Fibroblast of mammary gland (primary cell): ENCODE results near the gene CES2.
"Not testable (repeated sequence)": the region's sequence is repeated elsewhere in the genome, so short reads cannot be mapped to it uniquely, and the experiment has no call there.

ENCODE experiments used
- DNase-seq: peaks from one replicate; pipeline ENCODE4 v3.0.0-alpha.2; 2010; ENCODE audit warnings: low read depth
- H3K4me3 ChIP-seq: 2 replicates; pipeline ENCODE4 v1.5.1; 2011; ENCODE audit warnings: low read depth, mild to moderate bottlenecking, low read length, moderate library complexity; ENCODE audit not compliant: control insufficient read depth
- TF ChIP-seq, protein P1 (sequence below): conservative IDR thresholded peaks from 2 replicates; pipeline ENCODE4 v1.5.1; 2011; ENCODE audit warnings: low read depth, low read length, inconsistent platforms; ENCODE audit not compliant: control insufficient read depth, insufficient read depth

The CES2 gene

DNA sequence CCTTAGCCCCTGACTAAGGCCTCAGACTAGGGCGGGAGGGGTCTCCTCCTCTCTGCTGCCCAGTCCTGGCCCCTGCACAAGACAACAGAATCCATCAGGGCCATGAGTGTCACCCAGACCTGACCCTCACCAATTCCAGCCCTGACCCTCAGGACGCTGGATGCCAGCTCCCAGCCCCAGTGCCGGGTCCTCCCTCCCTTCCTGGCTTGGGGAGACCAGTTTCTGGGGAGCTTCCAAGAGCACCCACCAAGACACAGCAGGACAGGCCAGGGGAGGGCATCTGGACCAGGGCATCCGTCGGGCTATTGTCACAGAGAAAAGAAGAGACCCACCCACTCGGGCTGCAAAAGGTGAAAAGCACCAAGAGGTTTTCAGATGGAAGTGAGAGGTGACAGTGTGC, 38.4 kb downstream of the CES2 start:
- DNase-seq = no peak
- TF ChIP-seq, protein P1, sequence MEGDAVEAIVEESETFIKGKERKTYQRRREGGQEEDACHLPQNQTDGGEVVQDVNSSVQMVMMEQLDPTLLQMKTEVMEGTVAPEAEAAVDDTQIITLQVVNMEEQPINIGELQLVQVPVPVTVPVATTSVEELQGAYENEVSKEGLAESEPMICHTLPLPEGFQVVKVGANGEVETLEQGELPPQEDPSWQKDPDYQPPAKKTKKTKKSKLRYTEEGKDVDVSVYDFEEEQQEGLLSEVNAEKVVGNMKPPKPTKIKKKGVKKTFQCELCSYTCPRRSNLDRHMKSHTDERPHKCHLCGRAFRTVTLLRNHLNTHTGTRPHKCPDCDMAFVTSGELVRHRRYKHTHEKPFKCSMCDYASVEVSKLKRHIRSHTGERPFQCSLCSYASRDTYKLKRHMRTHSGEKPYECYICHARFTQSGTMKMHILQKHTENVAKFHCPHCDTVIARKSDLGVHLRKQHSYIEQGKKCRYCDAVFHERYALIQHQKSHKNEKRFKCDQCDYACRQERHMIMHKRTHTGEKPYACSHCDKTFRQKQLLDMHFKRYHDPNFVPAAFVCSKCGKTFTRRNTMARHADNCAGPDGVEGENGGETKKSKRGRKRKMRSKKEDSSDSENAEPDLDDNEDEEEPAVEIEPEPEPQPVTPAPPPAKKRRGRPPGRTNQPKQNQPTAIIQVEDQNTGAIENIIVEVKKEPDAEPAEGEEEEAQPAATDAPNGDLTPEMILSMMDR = no peak
- H3K4me3 ChIP-seq = no peak overlapping the region

DNA sequence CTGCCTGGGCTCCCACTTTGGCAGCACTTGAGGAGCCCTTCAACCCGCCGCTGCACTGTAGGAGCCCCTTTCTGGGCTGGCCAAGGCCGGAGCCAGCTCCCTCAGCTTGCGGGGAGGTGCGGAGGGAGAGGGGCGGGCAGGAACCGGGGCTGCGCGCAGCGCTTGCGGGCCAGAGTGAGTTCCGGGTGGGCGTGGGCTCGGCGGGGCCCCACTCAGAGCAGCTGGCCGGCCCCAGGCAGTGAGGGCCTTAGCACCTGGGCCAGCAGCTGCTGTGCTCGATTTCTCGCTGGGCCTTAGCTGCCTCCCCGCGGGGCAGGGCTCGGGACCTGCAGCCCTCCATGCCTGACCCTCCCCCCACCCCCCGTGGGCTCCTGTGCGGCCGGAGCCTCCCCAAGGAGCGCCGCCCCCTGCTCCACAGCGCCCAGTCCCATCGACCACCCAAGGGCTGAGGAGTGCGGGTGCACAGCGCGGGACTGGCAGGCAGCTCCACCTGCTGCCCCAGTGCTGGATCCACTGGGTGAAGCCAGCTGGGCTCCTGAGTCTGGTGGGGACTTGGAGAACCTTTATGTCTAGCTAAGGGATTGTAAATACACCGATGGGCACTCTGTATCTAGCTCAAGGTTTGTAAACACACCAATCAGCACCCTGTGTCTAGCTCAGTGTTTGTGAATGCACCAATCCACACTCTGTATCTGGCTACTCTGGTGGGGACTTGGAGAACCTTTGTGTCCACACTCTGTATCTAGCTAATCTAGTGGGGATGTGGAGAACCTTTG, 39.0 kb downstream of the CES2 start:
- H3K4me3 ChIP-seq, DNase-seq: not testable (repeated sequence)

DNA sequence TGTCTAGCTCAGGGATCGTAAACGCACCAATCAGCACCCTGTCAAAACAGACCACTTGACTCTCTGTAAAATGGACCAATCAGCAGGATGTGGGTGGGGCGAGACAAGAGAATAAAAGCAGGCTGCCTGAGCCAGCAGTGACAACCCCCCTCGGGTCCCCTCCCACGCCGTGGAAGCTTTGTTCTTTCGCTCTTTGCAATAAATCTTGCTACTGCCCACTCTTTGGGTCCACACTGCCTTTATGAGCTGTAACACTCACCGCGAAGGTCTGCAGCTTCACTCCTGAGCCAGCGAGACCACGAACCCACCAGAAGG, 39.6 kb downstream of the CES2 start:
- not testable (repeated sequence) for DNase-seq, H3K4me3 ChIP-seq

DNA sequence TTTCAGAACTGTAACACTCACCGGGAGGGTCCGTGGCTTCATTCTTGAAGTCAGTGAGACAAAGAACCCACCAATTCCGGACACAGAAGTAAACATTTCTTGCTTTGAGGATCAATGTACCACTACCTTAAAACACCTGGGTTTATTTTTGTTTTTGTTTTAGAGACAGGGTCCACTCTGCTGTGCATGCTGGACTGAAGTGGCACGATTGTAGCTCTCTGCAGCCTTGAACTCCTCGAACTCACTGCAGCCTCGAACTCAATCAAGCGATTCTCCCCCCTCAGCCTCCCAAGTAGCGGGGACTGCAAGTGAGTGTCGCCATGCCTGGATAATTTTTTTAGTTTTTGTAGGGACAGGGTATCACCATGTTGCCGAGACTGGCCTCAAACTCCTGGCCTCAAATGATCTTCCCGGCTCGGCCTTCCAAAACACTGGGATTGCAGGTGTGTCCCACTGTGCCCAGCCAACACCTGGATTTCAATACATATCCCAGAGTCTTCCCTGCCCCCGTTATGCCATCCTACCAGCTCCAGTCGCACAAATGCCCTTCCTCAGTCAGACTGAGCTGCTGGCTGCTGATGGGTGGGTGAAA, 40.1 kb downstream of the CES2 start:
- no peak overlapping the region for H3K4me3 ChIP-seq
- no peak for DNase-seq
- TF ChIP-seq, protein P1 = no peak

DNA sequence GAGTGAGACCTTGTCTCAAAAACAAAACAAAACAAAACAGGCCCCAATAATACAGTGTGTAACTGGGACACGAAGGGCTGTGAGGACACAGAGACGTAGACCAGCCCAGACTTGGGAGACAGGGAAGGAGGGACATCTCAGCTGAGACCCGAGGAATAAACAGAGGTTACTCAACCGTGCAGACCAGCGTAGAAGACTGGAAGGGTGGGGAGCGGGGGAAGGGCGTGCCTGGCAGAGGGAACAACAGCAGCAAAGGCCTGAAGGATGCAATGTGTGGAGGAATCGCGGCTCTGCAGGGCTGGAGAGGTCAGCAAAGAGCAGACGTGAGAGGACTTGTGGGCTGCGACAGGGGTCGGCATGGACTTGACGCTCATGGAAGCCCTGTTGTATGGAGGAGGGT, 41.4 kb downstream of the CES2 start:
- TF ChIP-seq, protein P1 = no peak
- H3K4me3 ChIP-seq = no peak overlapping the region

DNA sequence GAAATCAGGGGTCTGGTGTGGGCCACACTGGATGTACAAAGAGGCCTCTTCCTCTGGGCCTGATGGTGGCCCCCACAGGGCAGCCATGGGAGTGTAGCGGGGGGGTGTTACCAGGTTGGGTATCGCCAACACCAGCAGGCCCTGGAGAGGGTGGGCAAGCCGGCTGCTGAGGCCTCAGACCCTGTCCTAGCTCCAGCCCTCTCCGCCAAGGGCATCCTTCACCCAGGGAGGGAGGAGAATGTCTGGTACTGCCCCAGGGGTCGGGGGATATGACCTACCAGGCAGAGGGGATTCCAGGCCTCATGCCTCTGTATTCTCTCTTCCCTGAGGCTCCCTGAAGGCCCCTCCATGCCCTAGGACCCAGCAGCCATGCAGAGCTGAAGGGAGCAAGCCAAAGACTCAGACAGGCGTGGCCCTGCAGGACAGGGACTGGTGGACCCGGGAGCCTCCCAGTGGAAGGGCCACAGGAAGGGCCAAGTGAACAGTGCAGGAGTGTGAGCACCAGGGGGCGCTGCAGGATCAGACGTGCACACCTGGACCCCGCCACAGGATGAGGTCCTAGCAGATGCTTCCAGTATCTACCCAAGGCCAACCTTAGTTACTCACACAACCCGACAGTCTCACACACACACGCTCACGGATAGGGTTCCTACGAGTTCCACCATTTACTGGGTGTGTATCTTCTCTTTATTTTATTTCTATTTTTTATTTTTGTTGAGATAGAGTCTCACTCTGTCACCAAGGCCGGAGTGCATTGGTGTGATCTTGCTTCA, 42.2 kb downstream of the CES2 start:
- TF ChIP-seq, protein P1 = peak; percentile 89
- DNase-seq = peak; percentile 85
- no peak overlapping the region for H3K4me3 ChIP-seq

More for the DNA sequence above, 41.4 kb downstream of the CES2 start:
- DNase-seq = no peak

DNA sequence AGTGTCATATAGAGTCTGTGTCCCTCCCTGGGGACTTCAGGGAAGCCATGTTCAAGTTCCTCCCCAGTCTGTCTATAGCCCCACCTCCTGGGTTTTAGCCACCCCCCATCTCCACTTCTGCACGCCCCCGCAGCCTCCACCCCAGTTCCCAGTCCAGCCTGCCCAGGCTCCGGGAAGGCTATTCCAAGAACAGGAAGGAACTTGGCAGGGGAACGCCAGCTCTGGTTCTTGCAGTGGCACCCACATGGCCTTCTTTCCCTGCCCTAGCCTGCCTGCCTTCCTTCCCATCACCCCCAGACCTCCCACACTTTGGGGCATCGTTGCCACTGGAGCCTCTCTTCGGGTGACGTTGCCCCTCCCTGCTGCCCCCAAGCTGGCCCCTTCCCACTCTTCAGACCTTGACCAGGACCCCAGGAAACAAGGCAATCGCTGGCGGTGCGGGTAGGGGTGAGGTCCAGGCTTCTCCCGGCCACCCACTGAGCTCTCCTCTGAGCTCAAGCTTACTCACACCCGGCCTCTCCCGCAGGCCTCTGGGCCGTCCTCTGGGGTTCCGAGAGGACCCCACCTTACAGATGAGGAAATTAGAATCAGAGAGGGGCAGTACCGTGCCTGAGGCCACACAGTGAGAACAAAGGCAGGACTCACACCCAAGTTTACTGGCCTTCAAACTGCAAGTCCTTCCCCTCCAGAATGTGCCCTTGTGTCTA, 43.8 kb downstream of the CES2 start:
- DNase-seq = no peak
- TF ChIP-seq, protein P1 = no peak
- no peak overlapping the region for H3K4me3 ChIP-seq
